Measurements from ENCODE around the gene HEPN1. TPM values are rescaled to one million over a fixed set of nuclear protein-coding genes. Genes with fewer than 3 reads are reported as not detected.

The HEPN1 gene
- total RNA-seq, 1 donor from 2014 or later = not detected

- Histone ChIP-seq H3K4me1 (ENCODE audit: insufficient read depth, low read length) (peaks cover 5% of the 10 kb centered on the region), H3K4me3 (ENCODE audit: insufficient read depth, low read depth, low read length) (no peak overlapping the region), H2AFZ (ENCODE audit: low read depth, low read length) (no peak overlapping the region), H3K4me2 (ENCODE audit: low read length) (no peak overlapping the region), H3K9ac (ENCODE audit: low read length) (no peak overlapping the region), H3K79me2 (ENCODE audit: insufficient read depth, low read length) (no peaks in the 10 kb centered on the region), H3K27me3 (ENCODE audit: insufficient read depth, low read length) (no peaks in the 10 kb centered on the region), H3K27ac (ENCODE audit: low read depth, low read length) (no peak overlapping the region), H3K9me3 (ENCODE audit: insufficient read depth, low read depth, low read length) (no peaks in the 10 kb centered on the region), H3K36me3 (ENCODE audit: insufficient read depth, low read length) (no peaks in the 10 kb centered on the region), H4K20me1 (ENCODE audit: insufficient read depth, low read length) (no peaks in the 10 kb centered on the region)
- TF ChIP-seq EZH2 (IDR thresholded peaks at IDR 0.05; ENCODE audit: insufficient read depth, low read length) = no peak
- TF ChIP-seq, protein P1, sequence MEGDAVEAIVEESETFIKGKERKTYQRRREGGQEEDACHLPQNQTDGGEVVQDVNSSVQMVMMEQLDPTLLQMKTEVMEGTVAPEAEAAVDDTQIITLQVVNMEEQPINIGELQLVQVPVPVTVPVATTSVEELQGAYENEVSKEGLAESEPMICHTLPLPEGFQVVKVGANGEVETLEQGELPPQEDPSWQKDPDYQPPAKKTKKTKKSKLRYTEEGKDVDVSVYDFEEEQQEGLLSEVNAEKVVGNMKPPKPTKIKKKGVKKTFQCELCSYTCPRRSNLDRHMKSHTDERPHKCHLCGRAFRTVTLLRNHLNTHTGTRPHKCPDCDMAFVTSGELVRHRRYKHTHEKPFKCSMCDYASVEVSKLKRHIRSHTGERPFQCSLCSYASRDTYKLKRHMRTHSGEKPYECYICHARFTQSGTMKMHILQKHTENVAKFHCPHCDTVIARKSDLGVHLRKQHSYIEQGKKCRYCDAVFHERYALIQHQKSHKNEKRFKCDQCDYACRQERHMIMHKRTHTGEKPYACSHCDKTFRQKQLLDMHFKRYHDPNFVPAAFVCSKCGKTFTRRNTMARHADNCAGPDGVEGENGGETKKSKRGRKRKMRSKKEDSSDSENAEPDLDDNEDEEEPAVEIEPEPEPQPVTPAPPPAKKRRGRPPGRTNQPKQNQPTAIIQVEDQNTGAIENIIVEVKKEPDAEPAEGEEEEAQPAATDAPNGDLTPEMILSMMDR (IDR thresholded peaks at IDR 0.05; ENCODE audit: insufficient read depth, low read depth, low read length) = no peak
- FAIRE-seq = no peak
- Mint-ChIP-seq H3K27ac (ENCODE audit: unreplicated experiment) (no peak overlapping the region), H3K36me3 (ENCODE audit: low read depth, unreplicated experiment) (no peaks in the 10 kb centered on the region), H3K27me3 (ENCODE audit: low read depth, unreplicated experiment) (peaks cover 38% of the 10 kb centered on the region), H3K9me3 (ENCODE audit: unreplicated experiment) (peaks cover 2% of the 10 kb centered on the region), H3K4me1 (ENCODE audit: low read depth, unreplicated experiment) (peaks cover 14% of the 10 kb centered on the region), H3K4me3 (ENCODE audit: unreplicated experiment) (no peak overlapping the region)
- no peak for DNase-seq (ENCODE audit: low read depth)
These were observed 31.4 kb upstream of the HEPN1 start for GRCh38 chr11:124887667-124888013.

DNA sequence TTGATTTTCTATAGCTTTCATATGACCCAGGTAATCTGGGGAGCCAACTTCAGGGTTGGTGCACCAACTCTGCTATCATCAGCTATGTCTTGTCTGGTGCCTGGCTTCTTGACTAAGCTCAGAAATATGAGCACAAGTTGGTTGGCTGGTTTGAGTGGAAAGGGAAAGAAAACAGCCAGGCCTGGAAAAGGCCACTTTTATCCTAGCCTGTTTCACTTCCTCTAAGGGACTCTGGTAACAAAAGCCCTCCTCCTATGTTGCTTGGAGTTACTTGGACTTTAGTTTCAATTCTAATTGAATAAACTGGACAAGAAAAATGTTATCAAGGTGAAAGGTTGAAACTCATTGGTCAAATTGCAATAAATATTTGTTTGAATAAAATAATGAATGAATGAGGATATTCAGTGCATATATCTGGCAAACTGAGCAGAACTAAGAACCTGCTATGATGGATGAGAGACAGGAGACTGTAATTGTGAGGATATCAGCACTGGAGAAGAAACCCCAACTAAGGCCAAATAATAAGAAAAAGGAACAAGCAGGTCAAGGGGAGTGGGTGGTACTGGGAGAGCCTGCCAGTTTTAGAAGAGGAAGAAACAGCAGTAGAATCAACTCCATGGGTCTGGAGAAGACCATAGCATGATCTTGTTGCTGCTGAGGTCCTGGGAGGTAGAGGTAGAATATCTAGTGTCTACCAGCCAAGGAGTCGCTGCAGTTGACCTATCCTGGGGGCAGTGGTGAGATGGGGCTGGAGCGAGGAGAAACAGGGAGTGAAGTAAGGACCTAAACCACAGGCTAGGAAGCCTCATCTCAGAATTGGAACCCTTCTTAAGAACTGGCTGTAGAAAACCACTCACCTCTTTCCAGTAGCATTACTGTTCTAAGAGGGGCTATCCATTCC, 29.6 kb upstream of the HEPN1 start:
- Histone ChIP-seq H3K27me3 (ENCODE audit: insufficient read depth, low read length) (no peaks in the 10 kb centered on the region), H3K9ac (ENCODE audit: low read length) (no peak overlapping the region), H3K27ac (ENCODE audit: low read depth, low read length) (no peak overlapping the region), H3K79me2 (ENCODE audit: insufficient read depth, low read length) (no peaks in the 10 kb centered on the region), H3K9me3 (ENCODE audit: insufficient read depth, low read depth, low read length) (no peaks in the 10 kb centered on the region), H3K4me2 (ENCODE audit: low read length) (no peak overlapping the region), H3K36me3 (ENCODE audit: insufficient read depth, low read length) (no peaks in the 10 kb centered on the region), H3K4me3 (ENCODE audit: insufficient read depth, low read depth, low read length) (no peak overlapping the region), H4K20me1 (ENCODE audit: insufficient read depth, low read length) (no peaks in the 10 kb centered on the region), H2AFZ (ENCODE audit: low read depth, low read length) (no peak overlapping the region), H3K4me1 (ENCODE audit: insufficient read depth, low read length) (no peaks in the 10 kb centered on the region)
- peaks cover 8% of the 10 kb centered on the region for H3K4me1 Mint-ChIP-seq (ENCODE audit: low read depth, unreplicated experiment)
- no peak overlapping the region for H3K4me3 Mint-ChIP-seq (ENCODE audit: unreplicated experiment)
- FAIRE-seq (no peak), DNase-seq (ENCODE audit: low read depth) (no peak)
- peaks cover 56% of the 10 kb centered on the region for H3K27me3 Mint-ChIP-seq (ENCODE audit: low read depth, unreplicated experiment)
- no peaks in the 10 kb centered on the region for H3K9me3 Mint-ChIP-seq (ENCODE audit: unreplicated experiment)
- H3K27ac Mint-ChIP-seq (ENCODE audit: unreplicated experiment) = no peak overlapping the region
- H3K36me3 Mint-ChIP-seq (ENCODE audit: low read depth, unreplicated experiment) = no peaks in the 10 kb centered on the region
- no peak for TF ChIP-seq EZH2 (IDR thresholded peaks at IDR 0.05; ENCODE audit: insufficient read depth, low read length)
- TF ChIP-seq, protein P1 (IDR thresholded peaks at IDR 0.05; ENCODE audit: insufficient read depth, low read depth, low read length) = no peak

GRCh38 chr11:124890151-124890550, 28.9 kb upstream of the HEPN1 start:
- TF ChIP-seq, protein P1 (IDR thresholded peaks at IDR 0.05; ENCODE audit: insufficient read depth, low read depth, low read length) = no peak
- TF ChIP-seq EZH2 (IDR thresholded peaks at IDR 0.05; ENCODE audit: insufficient read depth, low read length) = no peak
- Mint-ChIP-seq H3K27me3 (ENCODE audit: low read depth, unreplicated experiment) (peaks cover 61% of the 10 kb centered on the region), H3K4me1 (ENCODE audit: low read depth, unreplicated experiment) (peaks cover 8% of the 10 kb centered on the region), H3K36me3 (ENCODE audit: low read depth, unreplicated experiment) (no peaks in the 10 kb centered on the region), H3K4me3 (ENCODE audit: unreplicated experiment) (no peak overlapping the region), H3K27ac (ENCODE audit: unreplicated experiment) (no peak overlapping the region), H3K9me3 (ENCODE audit: unreplicated experiment) (no peaks in the 10 kb centered on the region)
- Histone ChIP-seq H3K4me1 (ENCODE audit: insufficient read depth, low read length) (no peaks in the 10 kb centered on the region), H3K4me3 (ENCODE audit: insufficient read depth, low read depth, low read length) (no peak overlapping the region), H3K27ac (ENCODE audit: low read depth, low read length) (no peak overlapping the region), H3K4me2 (ENCODE audit: low read length) (no peak overlapping the region), H3K9ac (ENCODE audit: low read length) (no peak overlapping the region), H3K9me3 (ENCODE audit: insufficient read depth, low read depth, low read length) (no peaks in the 10 kb centered on the region), H2AFZ (ENCODE audit: low read depth, low read length) (no peak overlapping the region), H4K20me1 (ENCODE audit: insufficient read depth, low read length) (no peaks in the 10 kb centered on the region), H3K79me2 (ENCODE audit: insufficient read depth, low read length) (no peaks in the 10 kb centered on the region), H3K36me3 (ENCODE audit: insufficient read depth, low read length) (no peaks in the 10 kb centered on the region), H3K27me3 (ENCODE audit: insufficient read depth, low read length) (no peaks in the 10 kb centered on the region)
- DNase-seq (ENCODE audit: low read depth) = no peak
- FAIRE-seq = no peak
